Endothelial cell of umbilical vein (primary cell): ENCODE data around the gene FNIP2. TPM values are rescaled to one million over a fixed set of nuclear protein-coding genes. Genes with fewer than 3 reads are reported as not detected.

Experiments used
- BruUV-seq: library from RNA; stranded (reverse); fragments of 400-500 nt; replicated peaks from 2 replicates; lab custom pipeline; 2021; lab: Mats Ljungman, UMichigan
- CTCF ChIA-PET: fragments of 300-600, 350-600 bp; sonication (Branson Sonifier 250); formaldehyde crosslinking; loops from one replicate; lab custom pipeline; 2021; ENCODE audit warnings: antibody characterized with exemption, inconsistent platforms; lab: Charles Lee
- POLR2A ChIA-PET: fragments of 300-600, 350-600 bp; sonication (Branson Sonifier 250); formaldehyde crosslinking; loops from one replicate; lab custom pipeline; 2021; ENCODE audit warnings: antibody characterized with exemption, inconsistent platforms; lab: Charles Lee
- DNase-seq: peaks from one replicate; pipeline ENCODE4 v3.0.0-alpha.2; 2011; ENCODE audit warnings: low read depth, low spot score
- FAIRE-seq: peaks from 2 replicates; lab custom pipeline; 2011; peaks lifted over from hg19 to GRCh38; lab: Jason Lieb, UNC
- H2AFZ ChIP-seq: 2 replicates; pipeline ENCODE4 v1.6.0; 2012; ENCODE audit warnings: low read depth, low read length, control low read depth, inconsistent platforms
- H3K27ac ChIP-seq: 2 replicates; pipeline ENCODE4 v1.5.1; 2011; ENCODE audit warnings: low read depth, mild to moderate bottlenecking, control low read depth, low read length, moderate library complexity; ENCODE audit not compliant: insufficient read depth
- H3K27me3 ChIP-seq, 2 experiments: 2 replicates each; pipeline versions ENCODE4 v1.6.0 to v1.6.1; 2011; ENCODE audit warnings: low read length in 2 of 2, mixed read lengths in 1 of 2; ENCODE audit not compliant: control insufficient read depth in 2 of 2, insufficient read depth in 2 of 2
- H3K36me3 ChIP-seq, 2 experiments: 2 replicates in 1 of 2; 3 replicates in 1 of 2; pipeline ENCODE4 v1.5.1; 2011; ENCODE audit warnings: low read length in 2 of 2, mild to moderate bottlenecking in 1 of 2, moderate library complexity in 1 of 2; ENCODE audit not compliant: control insufficient read depth in 2 of 2, insufficient read depth in 2 of 2; ENCODE audit errors: extremely low read depth in 1 of 2
- H3K4me1 ChIP-seq: 3 replicates; pipeline ENCODE4 v1.5.1; 2011; ENCODE audit warnings: mild to moderate bottlenecking, low read length; ENCODE audit not compliant: control insufficient read depth, insufficient read depth; ENCODE audit errors: extremely low read depth
- H3K4me2 ChIP-seq: 2 replicates; pipeline ENCODE4 v1.6.1; 2011; ENCODE audit warnings: low read length, control low read depth, mixed read lengths; ENCODE audit not compliant: insufficient read depth
- H3K4me3 ChIP-seq, 3 experiments: fragments of 200-600 bp in 1 of 3; sonication (generic), shearing (Covaris generic) in 1 of 3; replicated peaks in 1 of 3; 2 replicates each; pipeline ENCODE4 v1.5.1; 2011 to 2016; ENCODE audit warnings: control low read depth in 3 of 3, low read length in 3 of 3, mild to moderate bottlenecking in 2 of 3, inconsistent platforms in 1 of 3, low read depth in 1 of 3, moderate library complexity in 1 of 3; ENCODE audit not compliant: insufficient read depth in 1 of 3
- H3K79me2 ChIP-seq: 2 replicates; pipeline ENCODE4 v1.6.0; 2012; ENCODE audit warnings: low read length, inconsistent platforms; ENCODE audit not compliant: control insufficient read depth, insufficient read depth
- H3K9ac ChIP-seq: replicated peaks from 2 replicates; pipeline ENCODE3; 2011; ENCODE audit warnings: low read length, control low read depth; ENCODE audit not compliant: insufficient read depth; ENCODE audit errors: extremely low read depth
- H3K9me1 ChIP-seq: replicated peaks from 3 replicates; pipeline ENCODE4 v1.6.0; 2011; ENCODE audit warnings: mild to moderate bottlenecking, low read length; ENCODE audit not compliant: control insufficient read depth, insufficient read depth; ENCODE audit errors: extremely low read depth
- H3K9me3 ChIP-seq: replicated peaks from 2 replicates; pipeline ENCODE4 v1.5.1; 2012; ENCODE audit warnings: low read length, inconsistent platforms; ENCODE audit not compliant: control insufficient read depth, insufficient read depth
- H4K20me1 ChIP-seq: replicated peaks from 2 replicates; pipeline ENCODE3; 2011; ENCODE audit warnings: mild to moderate bottlenecking, low read length; ENCODE audit not compliant: control insufficient read depth, insufficient read depth; ENCODE audit errors: extremely low read depth
- EZH2 ChIP-seq: IDR thresholded peaks from 2 replicates; pipeline ENCODE4 v1.6.1; 2012; ENCODE audit warnings: borderline replicate concordance, low read depth, mild to moderate bottlenecking, moderate library complexity, low read length, inconsistent platforms; ENCODE audit not compliant: severe bottlenecking
- FOS ChIP-seq: IDR thresholded peaks from 2 replicates; pipeline ENCODE4 v1.6.1; 2011; ENCODE audit warnings: mild to moderate bottlenecking, low read length, moderate library complexity, borderline replicate concordance; ENCODE audit not compliant: insufficient read depth
- GATA2 ChIP-seq: IDR thresholded peaks from 2 replicates; pipeline ENCODE4 v1.7.0; 2011; ENCODE audit warnings: low read depth, mild to moderate bottlenecking, moderate library complexity, mixed read lengths, low read length; ENCODE audit not compliant: insufficient read length, insufficient read depth
- JUN ChIP-seq: IDR thresholded peaks from 2 replicates; pipeline ENCODE4 v1.6.1; 2011; ENCODE audit warnings: borderline replicate concordance, low read depth; ENCODE audit not compliant: insufficient read length, insufficient read depth
- MYC ChIP-seq: IDR thresholded peaks from one replicate; pipeline ENCODE4 v1.6.1; 2011; ENCODE audit warnings: mild to moderate bottlenecking, low read depth, low read length
- POLR2A ChIP-seq: IDR thresholded peaks from 2 replicates; pipeline ENCODE4 v1.6.1; 2012; ENCODE audit warnings: low read depth, mild to moderate bottlenecking, control low read depth, low read length
- POLR2AphosphoS5 ChIP-seq: IDR thresholded peaks from 2 replicates; pipeline ENCODE4 v1.6.1; 2012; ENCODE audit warnings: low read depth, mild to moderate bottlenecking, control low read depth, low read length, moderate library complexity; ENCODE audit not compliant: insufficient read depth
- dilution Hi-C: fragments of 300-500 bp; cut with MboI; formaldehyde crosslinking; loops from one replicate; pipeline ENCODE4 v1.15.0; 2019; ENCODE audit warnings: low sequenced_read_pairs; ENCODE audit not compliant: extremely low pct_ligation_motif_present
- intact Hi-C: fragments of 100-400 bp; cut with micrococcal nuclease; formaldehyde crosslinking; loops from one replicate; pipeline ENCODE4 v1.10.0; 2022
- polyA plus RNA-seq, 4 experiments: library from polyadenylated mRNA; depleted of rRNA in 3 of 4; stranded (reverse) in 3 of 4; unstranded in 1 of 4; fragments of >200 nt; gene quantifications; 2 replicates each; pipeline versions ENCODE4 v1.2.1 to v1.2.3, GENCODE V29; 2011 to 2012; ENCODE audit warnings: missing spikeins in 1 of 4
- total RNA-seq: library from RNA; stranded (reverse); gene quantifications from 2 replicates; pipeline ENCODE4 v1.2.3, GENCODE V29; 2021
- TF ChIP-seq, protein P1 (sequence below), 2 donors: IDR thresholded peaks; 1 replicate in 1 of 2; 2 replicates in 1 of 2; pipeline ENCODE4 v1.5.1; 2011; ENCODE audit warnings: low read length in 2 of 2, mild to moderate bottlenecking in 2 of 2, moderate library complexity in 2 of 2, control low read depth in 1 of 2, inconsistent platforms in 1 of 2, low read depth in 1 of 2; ENCODE audit not compliant: insufficient read depth in 1 of 2; ENCODE audit errors: extremely low read depth in 1 of 2
- TF ChIP-seq, protein P2 (sequence below): IDR thresholded peaks from 2 replicates; pipeline ENCODE4 v1.6.1; 2011; ENCODE audit not compliant: insufficient read depth, insufficient read length

The FNIP2 gene
- total and polyA plus RNA-seq, 2 donors (not counting 3 experiments of a cell fraction or from before 2014, with no cell fraction given), result 4.5 to 14.4 TPM

DNA sequence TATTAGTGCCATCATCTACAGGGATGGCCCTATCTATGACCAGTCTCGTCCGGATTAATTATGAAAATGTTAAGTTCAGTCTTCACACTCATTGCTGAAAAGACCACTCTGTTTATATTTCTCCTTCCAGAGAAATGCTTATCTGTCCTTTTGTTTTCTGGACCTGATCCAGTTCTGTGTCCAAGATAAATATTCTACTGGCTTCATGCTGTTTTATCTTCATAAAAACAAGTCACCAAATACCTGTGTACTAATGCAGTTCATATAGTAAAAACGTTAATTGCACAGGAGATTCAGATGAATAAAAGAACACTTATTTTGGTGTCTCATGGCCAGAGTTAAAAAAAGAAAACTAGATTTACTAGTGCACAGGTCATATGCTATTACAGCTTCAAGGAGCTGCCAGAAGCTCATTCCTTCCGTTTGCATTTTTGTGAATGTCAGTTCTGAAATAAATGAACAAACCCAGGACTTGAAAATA is 17.3 kb downstream of the FNIP2 start:
- Histone ChIP-seq H3K9me1 (no peaks in the 10 kb centered on the region), H2AFZ (no peak overlapping the region), H3K4me1 (peaks cover 50% of the 10 kb centered on the region), H3K27ac (peak overlapping the region; percentile 17), H3K27me3 (no peaks in the 10 kb centered on the region), H3K9me3 (no peaks in the 10 kb centered on the region), H3K79me2 (peaks cover 26% of the 10 kb centered on the region), H3K36me3 (no peaks in the 10 kb centered on the region), H3K4me3 (peak overlapping the region in 1 of 3 experiments; percentile 8), H3K9ac (no peak overlapping the region), H4K20me1 (no peaks in the 10 kb centered on the region), H3K4me2 (peak overlapping the region; percentile 84)
- peak; percentile 82 for DNase-seq
- ChIA-PET POLR2A (no interaction called here), CTCF (interaction anchor here (1.0 to 1.4 kb wide), 6 partner anchors 8 to 65 kb away, joined by 3 to 5 read pairs (median 4); no protein-coding TSS in a partner anchor)
- intact Hi-C loops, result no loop called here
- no peak for FAIRE-seq
- TF ChIP-seq POLR2A (no peak), POLR2AphosphoS5 (no peak), JUN (no peak), MYC (no peak), FOS (no peak), EZH2 (no peak), GATA2 (no peak)
- TF ChIP-seq, protein P1, sequence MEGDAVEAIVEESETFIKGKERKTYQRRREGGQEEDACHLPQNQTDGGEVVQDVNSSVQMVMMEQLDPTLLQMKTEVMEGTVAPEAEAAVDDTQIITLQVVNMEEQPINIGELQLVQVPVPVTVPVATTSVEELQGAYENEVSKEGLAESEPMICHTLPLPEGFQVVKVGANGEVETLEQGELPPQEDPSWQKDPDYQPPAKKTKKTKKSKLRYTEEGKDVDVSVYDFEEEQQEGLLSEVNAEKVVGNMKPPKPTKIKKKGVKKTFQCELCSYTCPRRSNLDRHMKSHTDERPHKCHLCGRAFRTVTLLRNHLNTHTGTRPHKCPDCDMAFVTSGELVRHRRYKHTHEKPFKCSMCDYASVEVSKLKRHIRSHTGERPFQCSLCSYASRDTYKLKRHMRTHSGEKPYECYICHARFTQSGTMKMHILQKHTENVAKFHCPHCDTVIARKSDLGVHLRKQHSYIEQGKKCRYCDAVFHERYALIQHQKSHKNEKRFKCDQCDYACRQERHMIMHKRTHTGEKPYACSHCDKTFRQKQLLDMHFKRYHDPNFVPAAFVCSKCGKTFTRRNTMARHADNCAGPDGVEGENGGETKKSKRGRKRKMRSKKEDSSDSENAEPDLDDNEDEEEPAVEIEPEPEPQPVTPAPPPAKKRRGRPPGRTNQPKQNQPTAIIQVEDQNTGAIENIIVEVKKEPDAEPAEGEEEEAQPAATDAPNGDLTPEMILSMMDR (IDR thresholded peaks at IDR 0.05; ENCODE audit: extremely low read depth in 1 of 2, insufficient read depth in 1 of 2, low read depth in 1 of 2, low read length in 2 of 2), result no peak
- TF ChIP-seq, protein P2, sequence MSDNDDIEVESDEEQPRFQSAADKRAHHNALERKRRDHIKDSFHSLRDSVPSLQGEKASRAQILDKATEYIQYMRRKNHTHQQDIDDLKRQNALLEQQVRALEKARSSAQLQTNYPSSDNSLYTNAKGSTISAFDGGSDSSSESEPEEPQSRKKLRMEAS, result no peak
- BruUV-seq, result no TSS peak
- dilution Hi-C loops, result no loop called here
